Endodermal cell (in vitro differentiated cells): ENCODE results near the gene OLIG3. TPM values are rescaled to one million over a fixed set of nuclear protein-coding genes. Genes with fewer than 3 reads are reported as not detected.

ENCODE experiments used
- DNase-seq: peaks from one replicate; pipeline ENCODE4 v3.0.0-alpha.2; 2017
- H3K27ac ChIP-seq: 2 replicates; pipeline ENCODE4 v1.5.1; 2013; ENCODE audit warnings: mild to moderate bottlenecking, low read depth, low read length, moderate library complexity
- H3K27me3 ChIP-seq: 2 replicates; pipeline ENCODE4 v1.6.1; 2013; ENCODE audit warnings: mild to moderate bottlenecking, low read length, moderate library complexity; ENCODE audit not compliant: insufficient read depth, control insufficient read depth, poor library complexity, severe bottlenecking
- H3K36me3 ChIP-seq: 2 replicates; pipeline ENCODE4 v1.7.0; 2013; ENCODE audit warnings: mild to moderate bottlenecking, low read length, moderate library complexity; ENCODE audit not compliant: control insufficient read depth, insufficient read depth
- H3K4me1 ChIP-seq: one replicate; pipeline ENCODE4 v1.7.0; 2013; ENCODE audit warnings: low read length; ENCODE audit not compliant: control insufficient read depth, insufficient read depth
- H3K4me3 ChIP-seq: 2 replicates; pipeline ENCODE4 v1.5.1; 2013; ENCODE audit warnings: mild to moderate bottlenecking, low read length, moderate library complexity
- H3K9ac ChIP-seq: 2 replicates; pipeline ENCODE4 v1.6.1; 2013; ENCODE audit warnings: mild to moderate bottlenecking, low read length, moderate library complexity; ENCODE audit not compliant: poor library complexity, severe bottlenecking; ENCODE audit errors: extremely low read depth
- H3K9me3 ChIP-seq: 2 replicates; pipeline ENCODE4 v1.6.1; 2013; ENCODE audit warnings: mild to moderate bottlenecking, low read length, moderate library complexity; ENCODE audit not compliant: control insufficient read depth
- H3K27ac Mint-ChIP-seq: 2 replicates; pipeline ENCODE4 v1.8.0; 2020; ENCODE audit warnings: mixed read lengths
- H3K27me3 Mint-ChIP-seq: 2 replicates; pipeline ENCODE4 v1.8.0; 2021; ENCODE audit warnings: mild to moderate bottlenecking, mixed read lengths; ENCODE audit not compliant: insufficient read depth
- H3K36me3 Mint-ChIP-seq: 2 replicates; pipeline ENCODE4 v1.8.0; 2020; ENCODE audit warnings: low read depth, mixed read lengths
- H3K4me1 Mint-ChIP-seq: 2 replicates; pipeline ENCODE4 v1.8.0; 2020; ENCODE audit warnings: mixed read lengths
- H3K4me3 Mint-ChIP-seq: 2 replicates; pipeline ENCODE4 v1.8.0; 2020; ENCODE audit warnings: mild to moderate bottlenecking, moderate library complexity, mixed read lengths
- H3K9me3 Mint-ChIP-seq: 2 replicates; pipeline ENCODE4 v1.8.0; 2020; ENCODE audit warnings: mild to moderate bottlenecking, mixed read lengths
- WGBS, 2 experiments: methylation state at CpG; one replicate each; pipeline versions ENCODE4 v1.1.5 to v1.1.7; 2013; ENCODE audit warnings: missing lambda C conversion rate in 2 of 2, mixed read lengths in 1 of 2; ENCODE audit not compliant: insufficient coverage in 1 of 2, insufficient read length in 1 of 2; 5-methylcytosine and 5-hydroxymethylcytosine counted together
- total RNA-seq, 2 donors: library from RNA; stranded (reverse); fragmentation: NEBNext Ultra II Directional in 1 of 2; extraction: Animal tissue kit (Norgen Biotek cat#: 25700) in 1 of 2; gene quantifications; 2 replicates in 1 of 2; 3 replicates in 1 of 2; pipeline ENCODE4 v1.2.1, GENCODE V29; 2021
- TF ChIP-seq, protein P1 (sequence below): fragments of 200-600 bp; sonication (generic); conservative IDR thresholded peaks from 2 replicates; pipeline ENCODE4 v1.5.0; 2021; ENCODE audit warnings: antibody characterized with exemption, mild to moderate bottlenecking

OLIG3 gene
- total RNA-seq, 2 donors from 2014 or later = not detected

DNA sequence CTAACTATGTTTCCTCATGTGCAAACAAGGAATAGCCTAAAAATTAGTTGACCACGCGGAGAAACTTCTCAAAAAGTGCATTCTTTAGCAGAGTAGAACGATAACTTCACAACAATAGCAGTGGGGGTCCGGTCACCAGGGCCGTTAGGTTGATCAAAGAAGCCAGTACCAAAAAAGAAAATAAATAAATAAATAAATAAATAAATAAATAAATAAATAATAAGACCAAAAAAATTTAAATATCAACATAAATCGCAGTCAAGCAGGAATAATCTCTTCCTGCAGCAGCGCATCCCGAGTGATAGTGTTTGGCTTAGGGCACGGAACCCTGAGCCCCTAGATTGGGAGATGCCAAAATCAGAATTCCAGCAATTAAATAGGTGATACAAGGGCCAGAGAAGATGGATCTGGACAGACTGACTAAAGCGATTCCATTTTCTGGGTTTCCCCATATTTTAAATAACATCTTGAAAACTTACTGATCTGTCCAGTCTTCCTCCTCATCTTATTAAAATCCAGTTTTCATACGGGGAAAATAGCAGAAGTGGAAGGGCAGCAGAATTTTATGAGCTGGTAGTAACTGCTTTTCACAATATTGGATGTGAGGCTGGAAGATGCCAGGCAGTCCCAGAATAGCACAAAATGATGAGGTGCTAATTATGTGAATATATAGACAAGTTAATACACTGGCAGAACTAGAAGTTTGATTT is 4.4 kb upstream of the OLIG3 start:
- Histone ChIP-seq H3K9me3 (no peaks in the 10 kb centered on the region), H3K36me3 (no peaks in the 10 kb centered on the region), H3K4me3 (peak overlapping the region; percentile 74), H3K9ac (no peak overlapping the region), H3K4me1 (no peaks in the 10 kb centered on the region), H3K27ac (no peak overlapping the region), H3K27me3 (peaks cover 89% of the 10 kb centered on the region)
- no peak for DNase-seq
- TF ChIP-seq, protein P1, sequence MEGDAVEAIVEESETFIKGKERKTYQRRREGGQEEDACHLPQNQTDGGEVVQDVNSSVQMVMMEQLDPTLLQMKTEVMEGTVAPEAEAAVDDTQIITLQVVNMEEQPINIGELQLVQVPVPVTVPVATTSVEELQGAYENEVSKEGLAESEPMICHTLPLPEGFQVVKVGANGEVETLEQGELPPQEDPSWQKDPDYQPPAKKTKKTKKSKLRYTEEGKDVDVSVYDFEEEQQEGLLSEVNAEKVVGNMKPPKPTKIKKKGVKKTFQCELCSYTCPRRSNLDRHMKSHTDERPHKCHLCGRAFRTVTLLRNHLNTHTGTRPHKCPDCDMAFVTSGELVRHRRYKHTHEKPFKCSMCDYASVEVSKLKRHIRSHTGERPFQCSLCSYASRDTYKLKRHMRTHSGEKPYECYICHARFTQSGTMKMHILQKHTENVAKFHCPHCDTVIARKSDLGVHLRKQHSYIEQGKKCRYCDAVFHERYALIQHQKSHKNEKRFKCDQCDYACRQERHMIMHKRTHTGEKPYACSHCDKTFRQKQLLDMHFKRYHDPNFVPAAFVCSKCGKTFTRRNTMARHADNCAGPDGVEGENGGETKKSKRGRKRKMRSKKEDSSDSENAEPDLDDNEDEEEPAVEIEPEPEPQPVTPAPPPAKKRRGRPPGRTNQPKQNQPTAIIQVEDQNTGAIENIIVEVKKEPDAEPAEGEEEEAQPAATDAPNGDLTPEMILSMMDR = no peak
- peaks cover 93% of the 10 kb centered on the region for H3K27me3 Mint-ChIP-seq
- H3K4me1 Mint-ChIP-seq = peaks cover 32% of the 10 kb centered on the region
- no peaks in the 10 kb centered on the region for H3K9me3 Mint-ChIP-seq
- H3K27ac Mint-ChIP-seq = no peak overlapping the region
- H3K36me3 Mint-ChIP-seq = no peaks in the 10 kb centered on the region
- peak overlapping the region; percentile 48 for H3K4me3 Mint-ChIP-seq
- WGBS, 2 experiments = 15 to 17% methylated on average over 4 to 10 of the region's 11 CpGs

DNA sequence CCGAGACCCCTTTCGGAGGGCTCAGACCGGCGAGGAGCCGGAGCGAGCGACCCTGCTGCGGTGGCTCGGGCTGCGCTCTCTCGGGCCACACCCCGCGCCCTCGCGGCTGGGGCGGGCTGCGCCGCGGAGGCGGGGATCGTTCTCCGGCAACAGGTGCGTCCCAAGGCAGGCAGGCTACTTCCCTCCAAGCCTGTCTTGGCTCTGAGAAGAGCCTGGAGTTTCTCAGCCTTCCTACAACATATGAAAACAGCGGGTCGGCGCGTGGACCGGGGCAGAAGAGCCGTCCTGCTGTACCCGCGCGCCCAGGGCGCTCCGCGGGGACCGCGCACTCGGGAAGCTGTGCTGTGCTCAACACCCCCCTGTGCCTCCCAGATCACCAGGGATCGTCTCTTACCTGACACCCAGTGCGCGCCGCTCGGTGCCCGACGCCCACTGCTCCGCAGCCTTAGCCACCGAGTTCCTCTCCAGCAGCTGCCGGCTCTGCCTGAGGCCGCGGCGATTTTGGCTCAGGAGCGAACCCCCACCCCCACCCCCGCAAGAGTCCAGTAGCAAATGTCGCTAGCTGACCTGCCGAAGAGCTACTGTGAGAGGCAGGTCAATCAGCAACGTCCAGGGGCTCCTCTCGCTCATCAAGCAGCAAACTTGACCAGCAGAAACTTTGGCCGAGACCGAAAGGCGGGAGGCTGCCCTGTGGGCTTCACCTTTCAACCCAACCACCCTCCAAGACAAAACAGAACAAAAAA is 3.7 kb upstream of the OLIG3 start:
- Mint-ChIP-seq H3K9me3 (no peaks in the 10 kb centered on the region), H3K27ac (no peak overlapping the region), H3K27me3 (peaks cover 95% of the 10 kb centered on the region), H3K4me1 (peaks cover 36% of the 10 kb centered on the region), H3K36me3 (no peaks in the 10 kb centered on the region), H3K4me3 (peak overlapping the region; percentile 48)
- DNase-seq = peak; percentile 85
- Histone ChIP-seq H3K4me1 (peaks cover 2% of the 10 kb centered on the region), H3K36me3 (no peaks in the 10 kb centered on the region), H3K27me3 (peaks cover 96% of the 10 kb centered on the region), H3K4me3 (peak overlapping the region; percentile 74), H3K27ac (no peak overlapping the region), H3K9ac (no peak overlapping the region), H3K9me3 (no peaks in the 10 kb centered on the region)
- TF ChIP-seq, protein P1 = no peak
- whole genome bisulfite sequencing, 2 experiments = 0 to 1% methylated on average over 26 to 60 of the region's 60 CpGs

DNA sequence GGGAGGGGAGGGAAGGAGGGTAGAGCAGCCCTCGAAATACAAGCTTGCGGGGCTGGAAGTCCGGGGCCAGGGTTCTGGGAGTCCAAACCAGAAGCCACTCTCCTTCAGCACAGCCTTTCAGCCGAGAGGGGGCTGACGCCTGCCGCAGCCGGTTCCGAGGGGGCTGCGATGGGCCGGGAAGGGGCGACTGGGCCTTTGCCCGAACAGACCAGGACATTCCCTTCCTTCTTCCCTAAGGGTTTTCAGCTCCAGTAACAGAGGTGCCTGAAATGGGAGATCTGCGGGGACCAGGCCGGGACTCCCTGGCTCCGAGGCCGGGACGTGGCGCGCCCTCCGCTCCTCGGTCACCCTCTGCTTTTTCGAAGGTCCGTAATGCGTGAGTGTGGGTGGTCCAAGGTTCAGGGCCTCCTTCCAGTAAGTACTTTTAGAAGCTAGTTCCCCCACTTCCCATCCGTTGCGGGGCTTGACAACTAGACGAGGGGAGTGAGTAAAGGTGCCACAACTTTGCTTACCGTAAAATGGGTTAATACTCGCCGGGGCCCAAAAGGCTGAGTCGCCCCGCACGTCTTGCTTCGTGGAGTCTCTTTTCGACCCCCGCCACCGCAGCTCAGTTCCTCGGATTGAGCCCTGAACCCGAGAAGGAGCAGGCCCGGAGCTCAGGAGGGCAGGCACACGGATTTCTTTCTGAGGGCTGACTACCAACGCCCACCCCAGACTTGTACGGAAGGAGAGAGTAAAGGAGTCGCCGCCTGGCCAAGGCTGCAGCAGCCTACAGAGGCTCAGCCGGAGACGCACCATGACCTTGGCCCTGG is 2.9 kb upstream of the OLIG3 start:
- no peaks in the 10 kb centered on the region for H3K9me3 Mint-ChIP-seq
- Histone ChIP-seq H3K27ac (no peak overlapping the region), H3K9me3 (no peaks in the 10 kb centered on the region), H3K27me3 (peaks cover 100% of the 10 kb centered on the region), H3K9ac (no peak overlapping the region), H3K4me3 (peak overlapping the region; percentile 74), H3K36me3 (no peaks in the 10 kb centered on the region), H3K4me1 (peaks cover 3% of the 10 kb centered on the region)
- peak overlapping the region; percentile 48 for H3K4me3 Mint-ChIP-seq
- no peaks in the 10 kb centered on the region for H3K36me3 Mint-ChIP-seq
- peak; percentile 72 for DNase-seq
- no peak overlapping the region for H3K27ac Mint-ChIP-seq
- peaks cover 41% of the 10 kb centered on the region for H3K4me1 Mint-ChIP-seq
- 1 to 2% methylated on average over 22 to 47 of the region's 47 CpGs for WGBS, 2 experiments
- TF ChIP-seq, protein P1 = no peak
- peaks cover 97% of the 10 kb centered on the region for H3K27me3 Mint-ChIP-seq
